GM12864 (cell line): ENCODE results near the gene SLC22A17.

Experiments
- DNase-seq: peaks from one replicate; pipeline ENCODE4 v3.0.0-alpha.2; 2011; ENCODE audit warnings: low read depth
- H3K4me3 ChIP-seq: 2 replicates; pipeline ENCODE4 v1.5.1; 2011; ENCODE audit warnings: mild to moderate bottlenecking, low read depth, low read length, control low read depth
- TF ChIP-seq, protein P1 (sequence below): IDR thresholded peaks from 2 replicates; pipeline ENCODE4 v1.5.1; 2011; ENCODE audit warnings: low read depth, mild to moderate bottlenecking, moderate library complexity, low read length, control low read depth, inconsistent platforms; ENCODE audit errors: missing control alignments

SLC22A17 gene

DNA sequence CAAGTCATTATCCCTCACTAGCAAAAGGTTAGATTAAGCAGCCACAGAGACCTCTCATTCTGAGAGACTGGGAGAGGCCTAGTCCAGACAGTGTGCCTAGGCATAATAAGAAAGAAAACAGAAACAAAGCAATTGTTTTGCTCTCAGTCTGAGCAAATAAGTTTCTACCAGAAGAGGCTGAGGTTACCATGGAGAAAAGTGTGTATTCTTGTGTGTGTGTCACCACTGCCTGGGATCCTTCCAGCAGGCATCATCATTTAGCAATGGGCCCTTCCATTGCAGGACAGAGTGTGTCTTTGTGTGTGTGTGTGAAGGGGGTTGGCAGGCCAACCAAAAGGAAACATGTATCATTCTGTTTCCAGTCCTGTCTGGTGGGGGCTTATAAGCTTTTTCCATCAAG lies 8.6 kb upstream of the SLC22A17 start:
- DNase-seq: no peak
- TF ChIP-seq, protein P1, sequence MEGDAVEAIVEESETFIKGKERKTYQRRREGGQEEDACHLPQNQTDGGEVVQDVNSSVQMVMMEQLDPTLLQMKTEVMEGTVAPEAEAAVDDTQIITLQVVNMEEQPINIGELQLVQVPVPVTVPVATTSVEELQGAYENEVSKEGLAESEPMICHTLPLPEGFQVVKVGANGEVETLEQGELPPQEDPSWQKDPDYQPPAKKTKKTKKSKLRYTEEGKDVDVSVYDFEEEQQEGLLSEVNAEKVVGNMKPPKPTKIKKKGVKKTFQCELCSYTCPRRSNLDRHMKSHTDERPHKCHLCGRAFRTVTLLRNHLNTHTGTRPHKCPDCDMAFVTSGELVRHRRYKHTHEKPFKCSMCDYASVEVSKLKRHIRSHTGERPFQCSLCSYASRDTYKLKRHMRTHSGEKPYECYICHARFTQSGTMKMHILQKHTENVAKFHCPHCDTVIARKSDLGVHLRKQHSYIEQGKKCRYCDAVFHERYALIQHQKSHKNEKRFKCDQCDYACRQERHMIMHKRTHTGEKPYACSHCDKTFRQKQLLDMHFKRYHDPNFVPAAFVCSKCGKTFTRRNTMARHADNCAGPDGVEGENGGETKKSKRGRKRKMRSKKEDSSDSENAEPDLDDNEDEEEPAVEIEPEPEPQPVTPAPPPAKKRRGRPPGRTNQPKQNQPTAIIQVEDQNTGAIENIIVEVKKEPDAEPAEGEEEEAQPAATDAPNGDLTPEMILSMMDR: no peak
- H3K4me3 ChIP-seq: no peak overlapping the region

GRCh38 chr14:23360496-23360895 lies 7.8 kb upstream of the SLC22A17 start:
- DNase-seq: no peak
- H3K4me3 ChIP-seq: no peak overlapping the region
- TF ChIP-seq, protein P1: no peak

- DNase-seq: no peak
- TF ChIP-seq, protein P1: no peak
These were observed 7.2 kb upstream of the SLC22A17 start for GRCh38 chr14:23359722-23360447.

DNA sequence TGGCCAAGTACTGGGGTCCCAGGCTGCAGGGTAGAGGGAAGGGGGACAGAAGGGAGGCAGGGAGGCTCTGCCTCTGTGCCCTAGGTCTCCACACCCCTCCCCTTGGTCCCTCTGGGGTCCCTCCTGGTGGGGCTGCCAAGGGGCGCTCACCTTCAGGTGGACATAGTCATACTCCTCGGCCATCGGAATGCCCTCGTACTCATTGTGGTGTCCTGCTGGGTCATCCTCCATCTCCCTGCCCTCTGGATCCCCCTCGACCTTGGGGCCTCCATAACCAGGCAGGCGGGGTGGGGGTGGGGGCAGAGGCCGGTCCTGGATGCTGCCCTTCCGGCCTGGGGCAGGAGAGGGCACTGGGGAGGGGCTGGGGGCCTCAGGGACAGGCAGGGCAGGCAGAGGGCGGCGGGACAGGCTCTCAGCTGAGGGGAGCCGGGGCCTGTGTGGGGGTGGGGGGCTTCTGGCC lies 6.5 kb upstream of the SLC22A17 start:
- no peak overlapping the region for H3K4me3 ChIP-seq
- DNase-seq: no peak
- TF ChIP-seq, protein P1: no peak

More at GRCh38 chr14:23359722-23360447, 7.2 kb upstream of the SLC22A17 start:
- no peak overlapping the region for H3K4me3 ChIP-seq

- no peak overlapping the region for H3K4me3 ChIP-seq
- TF ChIP-seq, protein P1: no peak
- DNase-seq: no peak
These were observed 6.0 kb upstream of the SLC22A17 start for GRCh38 chr14:23358553-23359166.

DNA sequence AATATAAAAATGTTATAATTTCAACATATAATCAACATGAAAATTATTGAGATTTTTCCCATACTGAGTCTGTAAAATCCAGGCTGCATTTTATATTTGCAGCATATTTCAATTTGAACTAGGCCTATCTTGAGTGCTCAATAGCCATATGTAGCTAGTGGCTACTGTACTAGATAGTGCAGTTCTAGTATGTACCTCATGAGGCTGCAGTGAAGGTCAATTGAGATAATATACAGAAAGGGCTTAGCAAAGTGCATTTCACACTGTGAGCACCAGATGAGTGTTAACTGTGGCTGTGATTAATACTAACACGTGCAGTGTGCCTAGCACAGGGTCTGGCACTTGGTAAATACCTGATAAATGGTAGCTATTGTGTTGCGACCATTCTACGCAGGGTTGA lies 5.4 kb upstream of the SLC22A17 start:
- TF ChIP-seq, protein P1: no peak
- no peak for DNase-seq
- no peak overlapping the region for H3K4me3 ChIP-seq
